K562 (cell line): ENCODE measurements around the gene AP1AR. TPM values are rescaled to one million over a fixed set of nuclear protein-coding genes. Genes with fewer than 3 reads are reported as not detected.

Experiments used
- CHAMP1 ChIP-seq: fragments of 450-650 bp; IDR thresholded peaks from 2 replicates; pipeline ENCODE4 v1.6.1; 2016; ENCODE audit warnings: mild to moderate bottlenecking
- RBM34 ChIP-seq: fragments of 200-400 bp; formaldehyde crosslinking; IDR thresholded peaks from 2 replicates; pipeline ENCODE4 v1.6.1; 2018; ENCODE audit warnings: low read length, borderline replicate concordance; ENCODE audit not compliant: insufficient read depth
- RNF219 ChIP-seq: fragments of 250-450 bp; sonication (Bioruptor Pico); IDR thresholded peaks from 2 replicates; pipeline ENCODE4 v1.5.0; 2022; ENCODE audit warnings: mild to moderate bottlenecking
- TAL1 ChIP-seq: fragments of 450-650 bp; IDR thresholded peaks from 2 replicates; pipeline ENCODE4 v1.6.1; 2016; ENCODE audit warnings: mild to moderate bottlenecking
- WHSC1 ChIP-seq: IDR thresholded peaks from one replicate; pipeline ENCODE4 v1.6.1; 2012; ENCODE audit warnings: low read length, control low read depth, inconsistent platforms
- ZBTB40 ChIP-seq, 2 experiments: fragments of 450-650 bp in 1 of 2; sonication (generic) in 1 of 2; formaldehyde crosslinking in 1 of 2; IDR thresholded peaks; 2 replicates each; pipeline versions ENCODE4 v1.7.1 to v1.9.0; 2016 to 2022; ENCODE audit warnings: inconsistent platforms in 1 of 2, mild to moderate bottlenecking in 1 of 2, missing genetic modification reagents in 1 of 2
- ZNF586 ChIP-seq: fragments of 450-650 bp; formaldehyde crosslinking; conservative IDR thresholded peaks from 2 replicates; pipeline ENCODE4 v1.4.0; 2020; ENCODE audit warnings: mild to moderate bottlenecking, moderate library complexity
- polyA plus RNA-seq, 8 experiments: library from polyadenylated mRNA; depleted of rRNA in 4 of 8; stranded (reverse) in 5 of 8; unstranded in 3 of 8; fragments of >200 nt; fragmentation: Nextera tagmentation in 2 of 8; fragmentation: Illumina TruSeq in 1 of 8; extraction: Ambion mirVana in 2 of 8; extraction: Trizol in 1 of 8; gene quantifications; 2 replicates each; pipeline versions ENCODE4 v1.2.1 to v1.2.3, GENCODE V29; 2011 to 2014; ENCODE audit warnings: inconsistent platforms in 1 of 8, missing spikeins in 1 of 8
- total RNA-seq, 7 experiments: library from RNA; depleted of rRNA in 6 of 7; stranded (reverse); fragments of >200 nt in 6 of 7; fragmentation: Illumina TruSeq in 2 of 7; extraction: Trizol in 2 of 7; gene quantifications; 2 replicates each; pipeline versions ENCODE4 v1.2.1 to v1.2.3, GENCODE V29; 2011 to 2021; ENCODE audit warnings: low replicate concordance in 1 of 7

The AP1AR gene
- total and polyA plus RNA-seq, 9 of the 15 experiments (the other 6 are each of a cell fraction or from before 2014, with no cell fraction given) = 2.6 to 20.7 (median 12.2) TPM

- TF ChIP-seq ZBTB40 (IDR thresholded peaks at IDR 0.05) (no peak), ZBTB40 (CRISPR knock-in tag; IDR thresholded peaks at IDR 0.05) (no peak), TAL1 (no peak), WHSC1 (no peak), ZNF586 (CRISPR knock-in tag) (no peak), CHAMP1 (no peak), RBM34 (no peak), RNF219 (no peak)
Measured at GRCh38 chr4:112214390-112215264, 17.0 kb upstream of the AP1AR start (continued).
